ENCODE data around the gene EIF5.

The EIF5 gene

GRCh38 chr14:103374121-103374520 is 40.1 kb downstream of the EIF5 start:
- FAIRE-seq, result no peak

- no peak for FAIRE-seq
Observed at GRCh38 chr14:103377522-103378037, 43.5 kb downstream of the EIF5 start.

GRCh38 chr14:103378038-103378854 is 44.2 kb downstream of the EIF5 start:
- no peak for FAIRE-seq

GRCh38 chr14:103380719-103381377 is 46.8 kb downstream of the EIF5 start:
- FAIRE-seq, result no peak

DNA sequence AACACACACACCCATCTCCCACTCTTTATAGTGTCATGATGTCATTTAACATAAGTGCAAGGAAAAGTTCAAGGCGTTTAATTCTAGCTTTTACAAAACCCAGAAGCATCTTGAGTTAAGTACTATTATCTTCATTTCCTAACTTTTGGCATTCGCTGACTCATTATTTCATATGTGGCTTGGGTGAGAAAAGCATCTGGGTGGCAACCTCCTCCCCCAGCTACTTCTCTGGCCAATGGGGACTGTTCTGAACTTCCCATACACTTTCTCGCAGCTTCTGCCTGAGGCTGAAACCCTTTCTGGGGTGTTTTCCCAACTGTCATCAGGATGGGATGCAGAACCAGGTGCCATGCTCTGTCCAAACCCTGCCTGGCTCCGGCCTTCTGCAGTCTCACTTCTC is 48.3 kb downstream of the EIF5 start:
- FAIRE-seq, result no peak

- FAIRE-seq, result no peak
Observed at GRCh38 chr14:103384450-103385151, 50.6 kb downstream of the EIF5 start.

DNA sequence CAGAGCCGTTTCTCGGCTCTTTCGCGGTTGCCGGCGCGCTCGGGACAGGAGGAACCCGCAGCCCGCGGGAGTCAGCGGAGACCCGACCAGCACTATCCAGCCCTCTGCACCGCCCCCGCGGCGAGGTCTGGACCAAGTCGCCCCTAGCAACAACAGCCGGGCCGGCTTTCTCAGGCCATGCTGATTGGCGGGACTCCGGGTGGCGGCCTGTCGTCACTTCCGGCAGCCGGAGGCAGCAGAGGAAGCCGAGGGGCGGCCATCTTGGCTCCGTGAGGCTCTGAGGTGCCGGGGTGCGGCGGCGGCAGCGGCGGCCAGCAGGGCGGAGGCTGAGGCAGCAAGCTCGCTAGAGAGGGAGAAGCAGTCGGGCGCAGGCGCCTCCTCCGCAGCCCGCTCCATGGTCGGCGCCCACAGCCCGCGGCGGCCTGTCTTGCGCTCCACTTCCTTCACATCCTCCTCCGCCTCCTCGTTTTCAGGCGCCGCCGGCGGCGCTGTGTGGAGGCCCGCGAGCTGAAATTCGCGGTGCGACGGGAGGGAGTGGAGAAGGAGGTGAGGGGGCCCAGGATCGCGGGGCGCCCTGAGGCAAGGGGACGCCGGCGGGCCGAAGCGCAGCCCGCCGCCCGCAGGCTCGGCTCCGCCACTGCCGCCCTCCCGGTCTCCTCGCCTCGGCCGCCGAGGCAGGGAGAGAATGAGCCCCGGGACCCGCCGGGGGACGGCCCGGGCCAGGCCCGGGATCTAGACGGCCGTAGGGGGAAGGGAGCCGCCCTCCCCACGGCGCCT is 51.3 kb downstream of the EIF5 start, which contains the start of gene MARK3:
Gene MARK3, plus strand, starts transcription at position 264 of the 777 bp plus-strand sequence. CDS start 615 bp downstream, outside the sequence.
- FAIRE-seq, result peak; percentile 80

- no peak for FAIRE-seq
Observed at GRCh38 chr14:103385929-103386712, 52.1 kb downstream of the EIF5 start.

DNA sequence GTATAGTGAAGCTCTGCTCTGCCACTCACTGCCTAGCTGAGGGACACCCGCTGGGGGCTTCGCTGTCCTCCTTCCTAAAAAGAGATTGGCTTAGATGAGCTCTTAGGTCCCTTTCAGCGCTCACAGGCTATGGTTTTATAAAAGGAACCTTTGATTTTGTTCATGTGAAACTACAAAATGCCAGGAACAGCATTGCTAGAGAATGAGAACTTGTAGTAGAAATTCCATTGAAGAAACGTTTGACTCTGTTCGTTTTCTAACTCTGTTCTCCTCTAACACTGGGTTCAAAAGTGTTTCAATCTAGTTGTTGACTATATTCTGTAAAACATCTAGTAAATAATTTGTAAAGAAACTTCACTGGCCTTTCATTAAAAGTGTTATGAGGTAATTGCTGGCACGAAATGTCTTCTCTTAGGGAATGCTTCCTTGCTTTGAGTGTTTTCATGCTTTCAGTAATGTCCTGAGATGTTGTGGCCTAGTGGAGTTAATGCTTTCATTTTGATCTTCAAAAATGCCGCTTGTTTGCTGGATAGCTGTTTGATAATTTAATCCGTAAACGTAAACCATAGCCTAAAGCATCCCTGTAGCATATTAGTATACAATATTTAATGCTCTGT is 52.8 kb downstream of the EIF5 start:
- no peak for FAIRE-seq

DNA sequence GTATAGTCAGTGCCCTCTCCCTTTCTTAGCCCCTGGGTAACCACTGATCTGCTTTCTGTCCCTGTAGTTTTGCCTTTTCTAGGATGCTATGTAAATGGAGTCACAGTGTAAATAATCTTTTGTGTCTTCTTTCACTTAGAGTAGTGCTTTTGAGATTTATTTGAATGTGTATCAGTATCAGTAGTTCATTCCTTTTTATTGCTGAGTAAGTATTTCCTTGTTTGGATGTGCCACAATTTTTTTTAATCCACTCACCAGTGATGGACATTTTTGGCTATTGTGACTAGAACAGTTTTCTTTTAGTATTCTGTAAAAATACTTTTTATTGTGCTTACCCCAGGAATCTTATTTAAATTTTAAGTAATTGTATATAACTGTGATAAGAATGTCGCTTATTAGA is 54.6 kb downstream of the EIF5 start:
- no peak for FAIRE-seq

GRCh38 chr14:103390605-103391004 is 56.6 kb downstream of the EIF5 start:
- FAIRE-seq, result no peak

DNA sequence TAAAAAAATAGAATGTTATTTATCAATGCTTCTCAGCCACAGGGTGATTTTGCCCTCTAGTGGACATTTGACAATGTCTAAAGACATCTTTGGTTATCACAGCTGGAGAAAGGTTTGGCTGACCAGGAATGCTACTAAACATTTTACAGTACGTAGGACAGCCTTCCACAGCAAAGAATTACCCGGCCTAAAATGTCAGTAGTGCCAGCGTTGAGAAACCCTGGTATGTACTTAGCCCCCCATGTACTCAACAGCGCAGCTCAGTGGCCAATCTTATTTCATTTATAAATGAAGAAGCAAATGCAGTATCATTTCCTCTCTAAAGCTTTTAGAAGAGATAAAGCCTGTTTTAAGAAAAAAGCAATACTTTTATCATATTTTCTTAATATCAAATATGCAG is 57.0 kb downstream of the EIF5 start:
- FAIRE-seq, result peak; percentile 23

GRCh38 chr14:103392106-103392505 is 58.1 kb downstream of the EIF5 start:
- no peak for FAIRE-seq

DNA sequence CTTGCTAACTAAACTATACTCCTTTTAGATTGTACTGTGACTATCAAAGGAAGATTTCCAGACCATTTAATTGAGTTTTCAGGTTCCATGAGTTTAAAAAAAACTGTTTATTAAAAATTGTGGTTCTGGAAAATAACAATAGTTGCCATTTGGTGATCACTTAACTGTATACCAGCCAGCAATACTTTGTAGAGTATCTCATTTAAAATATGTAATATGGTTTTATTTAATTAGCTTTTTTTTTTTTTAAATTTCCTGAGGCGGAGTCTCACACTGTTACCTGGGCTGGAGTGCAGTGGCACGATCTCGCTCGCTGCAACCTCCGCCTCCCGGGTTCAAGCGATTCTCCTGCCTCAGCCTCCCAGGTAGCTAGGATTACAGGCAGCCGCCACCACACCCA is 58.5 kb downstream of the EIF5 start:
- FAIRE-seq, result no peak

GRCh38 chr14:103393070-103393469 is 59.0 kb downstream of the EIF5 start:
- no peak for FAIRE-seq

DNA sequence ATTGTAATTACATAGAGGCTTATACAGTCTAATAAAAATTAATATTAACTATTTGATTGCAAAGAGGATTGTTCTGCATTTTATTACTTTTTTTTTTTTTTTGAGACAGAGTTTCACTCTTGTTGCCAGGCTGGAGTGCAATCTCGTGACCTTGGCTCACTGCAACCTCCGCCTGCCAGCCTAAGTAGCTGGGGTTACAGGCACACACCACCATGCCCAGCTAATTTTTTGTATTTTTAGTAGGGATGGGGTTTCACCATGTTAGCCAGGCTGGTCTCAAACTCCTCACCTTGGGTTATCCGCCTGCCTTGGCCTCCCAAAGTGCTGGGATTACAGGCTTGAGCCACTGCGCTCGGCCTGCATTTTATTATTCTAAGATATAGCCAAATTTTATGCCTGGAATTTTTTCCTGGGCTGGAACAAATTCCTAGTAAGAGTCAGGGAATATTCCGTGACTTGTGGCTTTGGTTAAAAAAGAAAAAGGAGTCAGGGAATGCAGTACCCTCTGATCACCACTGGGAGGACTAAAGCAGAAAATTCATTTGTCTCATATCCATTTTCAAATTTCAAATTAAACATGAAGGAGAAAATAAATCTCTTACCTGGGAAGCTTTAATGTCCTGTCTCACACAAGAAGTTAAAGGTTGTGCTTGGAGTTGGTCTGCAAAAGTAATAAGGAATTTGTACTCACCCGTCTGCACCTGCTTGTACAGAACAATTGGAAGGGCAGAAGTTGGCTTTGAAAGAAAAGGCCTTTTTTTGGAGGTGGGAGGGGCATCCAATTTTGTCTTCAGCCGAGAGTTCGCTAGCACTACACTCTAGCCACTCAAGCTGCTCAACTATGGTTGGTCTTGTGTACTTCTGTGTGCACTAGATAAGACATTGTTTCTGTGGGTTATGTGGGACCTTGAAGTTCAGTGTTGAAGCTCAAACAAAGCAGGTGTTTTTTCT is 59.9 kb downstream of the EIF5 start:
- no peak for FAIRE-seq
